H9 (cell line): ENCODE measurements around the gene NRG3. TPM values are rescaled to one million over a fixed set of nuclear protein-coding genes. Genes with fewer than 3 reads are reported as not detected.

ENCODE experiments used
- DNase-seq: peaks from one replicate; pipeline ENCODE4 v3.0.0-alpha.2; 2017
- H2AFZ ChIP-seq: one replicate; pipeline ENCODE4 v1.6.1; 2013; ENCODE audit warnings: mild to moderate bottlenecking, low read length, control low read depth, moderate library complexity
- H2AK5ac ChIP-seq: 2 replicates; pipeline ENCODE4 v1.6.1; 2013; ENCODE audit warnings: low read length, control low read depth, mixed read lengths; ENCODE audit not compliant: insufficient read length
- H2BK120ac ChIP-seq: one replicate; pipeline ENCODE4 v1.6.1; 2013; ENCODE audit warnings: low read depth, mild to moderate bottlenecking, low read length, control low read depth, inconsistent platforms; ENCODE audit not compliant: poor library complexity, severe bottlenecking
- H2BK12ac ChIP-seq: 2 replicates; pipeline ENCODE4 v1.6.1; 2013; ENCODE audit warnings: low read length, control low read depth, mixed read lengths, low read depth; ENCODE audit not compliant: insufficient read length
- H2BK15ac ChIP-seq: 2 replicates; pipeline ENCODE4 v1.6.1; 2013; ENCODE audit warnings: low read depth, low read length, control low read depth
- H2BK20ac ChIP-seq: one replicate; pipeline ENCODE4 v1.6.1; 2013; ENCODE audit warnings: low read depth, mild to moderate bottlenecking, low read length, control low read depth, inconsistent platforms; ENCODE audit not compliant: poor library complexity, severe bottlenecking
- H2BK5ac ChIP-seq: 2 replicates; pipeline ENCODE4 v1.6.1; 2013; ENCODE audit warnings: low read length, control low read depth, mixed read lengths; ENCODE audit not compliant: insufficient read length
- H3K14ac ChIP-seq: 2 replicates; pipeline ENCODE4 v1.6.1; 2013; ENCODE audit warnings: low read length, control low read depth; ENCODE audit not compliant: insufficient read depth
- H3K18ac ChIP-seq: 2 replicates; pipeline ENCODE4 v1.6.1; 2013; ENCODE audit warnings: low read depth, mild to moderate bottlenecking, mixed read lengths, low read length, control low read depth; ENCODE audit not compliant: insufficient read length
- H3K23ac ChIP-seq: 2 replicates; pipeline ENCODE4 v1.6.1; 2013; ENCODE audit warnings: low read length, control low read depth, mixed read lengths, low read depth; ENCODE audit not compliant: insufficient read length
- H3K23me2 ChIP-seq: 2 replicates; pipeline ENCODE4 v1.6.1; 2013; ENCODE audit warnings: low read depth, mild to moderate bottlenecking, mixed read lengths, low read length, control low read depth; ENCODE audit not compliant: insufficient read length, poor library complexity, severe bottlenecking
- H3K27ac ChIP-seq: 2 replicates; pipeline ENCODE4 v1.5.1; 2013; ENCODE audit warnings: low read length, control low read depth, mixed read lengths, low read depth; ENCODE audit not compliant: insufficient read length
- H3K27me3 ChIP-seq: 2 replicates; pipeline ENCODE4 v1.6.1; 2013; ENCODE audit warnings: low read length, control low read depth, inconsistent platforms; ENCODE audit not compliant: insufficient read depth
- H3K4ac ChIP-seq: 2 replicates; pipeline ENCODE4 v1.6.1; 2013; ENCODE audit warnings: low read depth, mild to moderate bottlenecking, control low read depth, inconsistent platforms, low read length, moderate library complexity
- H3K4me1 ChIP-seq: 2 replicates; pipeline ENCODE4 v1.6.1; 2013; ENCODE audit warnings: low read length, control low read depth, inconsistent platforms; ENCODE audit not compliant: insufficient read depth
- H3K4me2 ChIP-seq: 2 replicates; pipeline ENCODE4 v1.6.1; 2013; ENCODE audit warnings: low read length, control low read depth, mixed read lengths; ENCODE audit not compliant: insufficient read length, insufficient read depth
- H3K56ac ChIP-seq: 2 replicates; pipeline ENCODE4 v1.6.1; 2013; ENCODE audit warnings: low read depth, mild to moderate bottlenecking, mixed read lengths, low read length, control low read depth; ENCODE audit not compliant: insufficient read length
- H3K79me1 ChIP-seq: 2 replicates; pipeline ENCODE4 v1.6.1; 2013; ENCODE audit warnings: low read depth, mild to moderate bottlenecking, moderate library complexity, low read length, control low read depth, inconsistent platforms; ENCODE audit not compliant: insufficient read depth, poor library complexity, severe bottlenecking
- H3K79me2 ChIP-seq: 2 replicates; pipeline ENCODE4 v1.6.1; 2013; ENCODE audit warnings: low read length, control low read depth, inconsistent platforms; ENCODE audit not compliant: insufficient read depth
- H3K9ac ChIP-seq: 2 replicates; pipeline ENCODE4 v1.6.1; 2013; ENCODE audit warnings: low read length, control low read depth, mixed read lengths; ENCODE audit not compliant: insufficient read length; ENCODE audit errors: extremely low read depth
- H3K9me3 ChIP-seq: one replicate; pipeline ENCODE4 v1.6.1; 2013; ENCODE audit warnings: low read depth, low read length, inconsistent platforms; ENCODE audit not compliant: control insufficient read depth
- H3T11ph ChIP-seq: one replicate; pipeline ENCODE4 v1.6.1; 2013; ENCODE audit warnings: mild to moderate bottlenecking, low read length, control low read depth, inconsistent platforms
- H4K20me1 ChIP-seq: one replicate; pipeline ENCODE4 v1.6.1; 2013; ENCODE audit not compliant: control insufficient read depth, insufficient read length, insufficient read depth
- H4K5ac ChIP-seq: 2 replicates; pipeline ENCODE4 v1.6.1; 2013; ENCODE audit warnings: low read depth, mild to moderate bottlenecking, mixed read lengths, low read length, control low read depth; ENCODE audit not compliant: insufficient read length
- H4K8ac ChIP-seq: replicated peaks from 2 replicates; pipeline ENCODE4 v1.6.1; 2013; ENCODE audit warnings: low read length, control low read depth, mixed read lengths, low read depth; ENCODE audit not compliant: insufficient read length
- H4K91ac ChIP-seq: 2 replicates; pipeline ENCODE4 v1.6.1; 2013; ENCODE audit warnings: low read depth, mild to moderate bottlenecking, moderate library complexity, mixed read lengths, low read length, control low read depth; ENCODE audit not compliant: insufficient read length
- H3K27ac Mint-ChIP-seq, 3 experiments: 2 replicates in 2 of 3; 3 replicates in 1 of 3; pipeline ENCODE4 v1.8.0; 2020 to 2021; ENCODE audit warnings: mixed read lengths in 3 of 3, mild to moderate bottlenecking in 1 of 3, moderate library complexity in 1 of 3
- H3K27me3 Mint-ChIP-seq: 2 replicates; pipeline ENCODE4 v1.8.0; 2021; ENCODE audit warnings: low read depth, mild to moderate bottlenecking, moderate library complexity, mixed read lengths
- H3K36me3 Mint-ChIP-seq, 3 experiments: 2 replicates in 2 of 3; 3 replicates in 1 of 3; pipeline ENCODE4 v1.8.0; 2020 to 2021; ENCODE audit warnings: low read depth in 3 of 3, mixed read lengths in 3 of 3; ENCODE audit not compliant: insufficient read depth in 1 of 3
- H3K4me1 Mint-ChIP-seq, 2 experiments: 2 replicates each; pipeline ENCODE4 v1.8.0; 2020; ENCODE audit warnings: mixed read lengths in 2 of 2
- H3K4me3 Mint-ChIP-seq, 2 experiments: 2 replicates in 1 of 2; 3 replicates in 1 of 2; pipeline ENCODE4 v1.8.0; 2020 to 2021; ENCODE audit warnings: mild to moderate bottlenecking in 2 of 2, mixed read lengths in 2 of 2, moderate library complexity in 1 of 2
- H3K9me3 Mint-ChIP-seq, 2 experiments: 2 replicates in 1 of 2; 3 replicates in 1 of 2; pipeline ENCODE4 v1.8.0; 2020; ENCODE audit warnings: mild to moderate bottlenecking in 2 of 2, mixed read lengths in 2 of 2, moderate library complexity in 1 of 2
- total RNA-seq: library from RNA; stranded (reverse); gene quantifications from 2 replicates; pipeline ENCODE4 v1.2.1, GENCODE V29; 2021
- TF ChIP-seq, protein P1 (sequence below): fragments of 200-600 bp; sonication (generic); conservative IDR thresholded peaks from 3 replicates; pipeline ENCODE4 v1.8.0; 2021; ENCODE audit warnings: antibody characterized with exemption, mild to moderate bottlenecking

NRG3 gene
- total RNA-seq, 1 experiment from 2014 or later = 1.6 TPM

GRCh38 chr10:82498976-82499375 is 624.0 kb downstream of the NRG3 start:
- Histone ChIP-seq H3K79me1 (no peaks in the 10 kb centered on the region), H3K27me3 (no peaks in the 10 kb centered on the region), H4K8ac (no peak overlapping the region), H4K5ac (no peak overlapping the region), H3K18ac (no peak overlapping the region), H4K91ac (no peak overlapping the region), H2BK20ac (no peak overlapping the region), H3K4ac (no peak overlapping the region), H2AK5ac (no peak overlapping the region), H3T11ph (no peak overlapping the region), H3K4me1 (no peaks in the 10 kb centered on the region), H3K9ac (no peak overlapping the region), H3K23ac (no peak overlapping the region), H3K9me3 (no peaks in the 10 kb centered on the region), H4K20me1 (no peaks in the 10 kb centered on the region), H2BK5ac (no peak overlapping the region), H3K27ac (no peak overlapping the region), H3K79me2 (no peaks in the 10 kb centered on the region), H2BK120ac (no peak overlapping the region), H3K14ac (no peak overlapping the region), H2AFZ (no peak overlapping the region), H3K23me2 (no peaks in the 10 kb centered on the region), H2BK12ac (no peak overlapping the region), H3K56ac (no peak overlapping the region), H2BK15ac (no peak overlapping the region), H3K4me2 (no peak overlapping the region)
- no peak overlapping the region for H3K27ac Mint-ChIP-seq
- H3K4me3 Mint-ChIP-seq = no peak overlapping the region
- no peak for DNase-seq
- no peaks in the 10 kb centered on the region for H3K4me1 Mint-ChIP-seq
- H3K9me3 Mint-ChIP-seq = no peaks in the 10 kb centered on the region
- no peaks in the 10 kb centered on the region for H3K27me3 Mint-ChIP-seq
- TF ChIP-seq, protein P1, sequence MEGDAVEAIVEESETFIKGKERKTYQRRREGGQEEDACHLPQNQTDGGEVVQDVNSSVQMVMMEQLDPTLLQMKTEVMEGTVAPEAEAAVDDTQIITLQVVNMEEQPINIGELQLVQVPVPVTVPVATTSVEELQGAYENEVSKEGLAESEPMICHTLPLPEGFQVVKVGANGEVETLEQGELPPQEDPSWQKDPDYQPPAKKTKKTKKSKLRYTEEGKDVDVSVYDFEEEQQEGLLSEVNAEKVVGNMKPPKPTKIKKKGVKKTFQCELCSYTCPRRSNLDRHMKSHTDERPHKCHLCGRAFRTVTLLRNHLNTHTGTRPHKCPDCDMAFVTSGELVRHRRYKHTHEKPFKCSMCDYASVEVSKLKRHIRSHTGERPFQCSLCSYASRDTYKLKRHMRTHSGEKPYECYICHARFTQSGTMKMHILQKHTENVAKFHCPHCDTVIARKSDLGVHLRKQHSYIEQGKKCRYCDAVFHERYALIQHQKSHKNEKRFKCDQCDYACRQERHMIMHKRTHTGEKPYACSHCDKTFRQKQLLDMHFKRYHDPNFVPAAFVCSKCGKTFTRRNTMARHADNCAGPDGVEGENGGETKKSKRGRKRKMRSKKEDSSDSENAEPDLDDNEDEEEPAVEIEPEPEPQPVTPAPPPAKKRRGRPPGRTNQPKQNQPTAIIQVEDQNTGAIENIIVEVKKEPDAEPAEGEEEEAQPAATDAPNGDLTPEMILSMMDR = no peak
- no peaks in the 10 kb centered on the region for H3K36me3 Mint-ChIP-seq
